SU-DHL-6 (cell line): ENCODE measurements around the gene AQP4.

ENCODE experiments used
- H2AFZ ChIP-seq: fragments of 200-600 bp; sonication (generic); 2 replicates; pipeline ENCODE4 v1.6.1; 2014; ENCODE audit warnings: low read depth, mild to moderate bottlenecking, moderate library complexity, mixed read lengths, antibody characterized with exemption, low read length; ENCODE audit not compliant: severe bottlenecking
- H3F3A ChIP-seq: fragments of 200-600 bp; shearing (Covaris generic); 2 replicates; pipeline ENCODE4 v1.6.0; 2016; ENCODE audit warnings: antibody characterized with exemption, mild to moderate bottlenecking; ENCODE audit not compliant: insufficient read depth
- H3K27ac ChIP-seq: fragments of 200-600 bp; sonication (generic); 2 replicates; pipeline ENCODE4 v1.5.1; 2016; ENCODE audit warnings: low read depth, mild to moderate bottlenecking, low read length, moderate library complexity, mixed read lengths
- H3K27me3 ChIP-seq: fragments of 200-600 bp; sonication (generic), shearing (Covaris generic); 2 replicates; pipeline ENCODE4 v1.6.0; 2014; ENCODE audit warnings: mild to moderate bottlenecking, low read length
- H3K36me3 ChIP-seq: fragments of 200-600 bp; sonication (generic); 2 replicates; pipeline ENCODE4 v1.6.1; 2014; ENCODE audit warnings: mild to moderate bottlenecking, low read length, mixed read lengths
- H3K4me2 ChIP-seq: fragments of 300-600, 200-600 bp; shearing (Covaris generic), sonication (generic); 2 replicates; pipeline ENCODE4 v1.6.0; 2014; ENCODE audit warnings: low read length, low read depth, mild to moderate bottlenecking; ENCODE audit not compliant: poor library complexity, severe bottlenecking
- H3K4me3 ChIP-seq: fragments of 200-600 bp; sonication (generic); 2 replicates; pipeline ENCODE4 v1.5.1; 2014; ENCODE audit warnings: antibody characterized with exemption, low read length, mild to moderate bottlenecking, mixed read lengths; ENCODE audit not compliant: insufficient read depth, poor library complexity, severe bottlenecking
- H3K79me2 ChIP-seq: fragments of 200-600 bp; sonication (generic); 2 replicates; pipeline ENCODE4 v1.6.1; 2014; ENCODE audit warnings: mild to moderate bottlenecking, low read length, moderate library complexity; ENCODE audit not compliant: insufficient read depth
- H3K9ac ChIP-seq: fragments of 200-600 bp; sonication (generic); 2 replicates; pipeline ENCODE4 v1.7.0; 2014; ENCODE audit warnings: mild to moderate bottlenecking, low read length
- H3K9me2 ChIP-seq: fragments of 200-600 bp; sonication (generic); replicated peaks from 2 replicates; pipeline ENCODE4 v1.6.1; 2014; ENCODE audit warnings: low read length; ENCODE audit not compliant: insufficient read depth
- H3K9me3 ChIP-seq: fragments of 200-600 bp; sonication (generic); 2 replicates; pipeline ENCODE4 v1.6.1; 2014; ENCODE audit warnings: low read length, mixed read lengths; ENCODE audit not compliant: insufficient read depth
- H4K20me1 ChIP-seq: fragments of 200-600 bp; sonication (generic); 2 replicates; pipeline ENCODE4 v1.6.1; 2014; ENCODE audit warnings: low read depth, mild to moderate bottlenecking, antibody characterized with exemption, low read length, moderate library complexity, mixed read lengths
- CTCF ChIP-seq: fragments of 200-600 bp; sonication (generic); IDR thresholded peaks from one replicate; pipeline ENCODE4 v1.5.1; 2017; ENCODE audit warnings: antibody characterized with exemption, mild to moderate bottlenecking, low read length, moderate library complexity; ENCODE audit not compliant: insufficient read depth, poor library complexity, severe bottlenecking
- EZH2phosphoT487 ChIP-seq: fragments of 200-600 bp; sonication (generic), shearing (Covaris generic); conservative IDR thresholded peaks from 2 replicates; pipeline ENCODE4 v1.6.1; 2018; ENCODE audit warnings: mild to moderate bottlenecking, antibody characterized with exemption, low read length, moderate library complexity, mixed read lengths

AQP4 gene

GRCh38 chr18:26863122-26863879 lies 2.2 kb downstream of the AQP4 start:
- Histone ChIP-seq H2AFZ (no peak overlapping the region), H3F3A (no peaks in the 10 kb centered on the region), H3K27me3 (no peaks in the 10 kb centered on the region), H3K4me2 (no peak overlapping the region), H3K27ac (no peak overlapping the region), H3K9ac (no peak overlapping the region), H3K9me2 (no peaks in the 10 kb centered on the region), H4K20me1 (no peaks in the 10 kb centered on the region), H3K36me3 (no peaks in the 10 kb centered on the region), H3K9me3 (no peaks in the 10 kb centered on the region), H3K79me2 (no peaks in the 10 kb centered on the region), H3K4me3 (no peak overlapping the region)
- TF ChIP-seq EZH2phosphoT487 = no peak
- no peak for TF ChIP-seq CTCF

GRCh38 chr18:26862084-26862483 lies 3.4 kb downstream of the AQP4 start:
- Histone ChIP-seq H3K9me3 (no peaks in the 10 kb centered on the region), H2AFZ (no peak overlapping the region), H3K9me2 (no peaks in the 10 kb centered on the region), H3K27me3 (no peaks in the 10 kb centered on the region), H4K20me1 (no peaks in the 10 kb centered on the region), H3K9ac (no peak overlapping the region), H3K4me3 (no peak overlapping the region), H3K79me2 (no peaks in the 10 kb centered on the region), H3K36me3 (no peaks in the 10 kb centered on the region), H3K27ac (no peak overlapping the region), H3F3A (no peaks in the 10 kb centered on the region), H3K4me2 (no peak overlapping the region)
- no peak for TF ChIP-seq CTCF
- no peak for TF ChIP-seq EZH2phosphoT487

DNA sequence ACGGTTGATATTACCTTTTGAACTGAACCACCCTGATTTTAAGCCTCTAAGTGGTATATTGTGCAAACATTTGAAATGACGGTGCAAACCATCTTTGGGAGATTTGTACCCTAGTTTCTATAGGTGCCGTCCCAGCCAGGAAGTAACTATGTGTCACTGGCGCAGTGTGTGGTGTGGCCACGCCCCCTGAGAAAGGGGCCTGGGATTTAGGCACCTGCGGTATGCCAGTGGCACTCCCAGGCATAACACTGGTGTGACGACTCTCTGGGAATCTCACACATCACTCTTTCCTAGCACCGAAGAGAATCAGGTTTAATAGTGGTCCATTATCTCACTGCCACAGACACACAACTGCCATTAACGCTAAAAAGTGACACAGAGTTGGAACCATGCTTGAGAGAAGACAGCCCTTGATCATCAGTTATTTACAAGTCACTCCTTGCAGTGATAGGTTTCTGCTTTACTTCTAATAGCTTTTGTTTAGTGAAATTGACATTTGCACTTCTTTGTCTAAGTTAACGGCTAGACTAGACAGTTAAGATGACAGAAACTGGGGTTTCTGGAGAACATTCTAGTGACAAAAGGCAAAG lies 11.1 kb downstream of the AQP4 start:
- Histone ChIP-seq H3F3A (no peaks in the 10 kb centered on the region), H3K9me3 (no peaks in the 10 kb centered on the region), H4K20me1 (no peaks in the 10 kb centered on the region), H3K9ac (no peak overlapping the region), H2AFZ (no peak overlapping the region), H3K27me3 (no peaks in the 10 kb centered on the region), H3K79me2 (no peaks in the 10 kb centered on the region), H3K36me3 (no peaks in the 10 kb centered on the region), H3K4me3 (no peak overlapping the region), H3K9me2 (no peaks in the 10 kb centered on the region), H3K27ac (no peak overlapping the region), H3K4me2 (no peak overlapping the region)
- TF ChIP-seq EZH2phosphoT487 = no peak
- TF ChIP-seq CTCF = no peak
